ENCODE measurements around the gene AADACL4.

AADACL4 gene

GRCh38 chr1:12677565-12677964, 33.7 kb downstream of the AADACL4 start:
- Mint-ChIP-seq H3K9me3 (peaks cover 7% of the 10 kb centered on the region), H3K4me1 (no peaks in the 10 kb centered on the region), H3K27me3 (peaks cover 20% of the 10 kb centered on the region), H3K27ac (no peak overlapping the region), H3K36me3 (ENCODE audit: low read depth) (no peaks in the 10 kb centered on the region), H3K4me3 (no peak overlapping the region)
- ATAC-seq (no peak), DNase-seq (no peak)

- H3K4me1 Mint-ChIP-seq = no peaks in the 10 kb centered on the region
- peaks cover 7% of the 10 kb centered on the region for H3K9me3 Mint-ChIP-seq
Observed at GRCh38 chr1:12678350-12678749, 34.5 kb downstream of the AADACL4 start.

GRCh38 chr1:12678820-12679219, 34.9 kb downstream of the AADACL4 start:
- no peak overlapping the region for H3K4me3 Mint-ChIP-seq
- H3K4me1 Mint-ChIP-seq = no peaks in the 10 kb centered on the region
- DNase-seq (no peak), ATAC-seq (no peak)
- H3K9me3 Mint-ChIP-seq = peaks cover 7% of the 10 kb centered on the region
- no peaks in the 10 kb centered on the region for H3K36me3 Mint-ChIP-seq (ENCODE audit: low read depth)
- H3K27ac Mint-ChIP-seq = no peak overlapping the region
- peaks cover 25% of the 10 kb centered on the region for H3K27me3 Mint-ChIP-seq

More at GRCh38 chr1:12678350-12678749, 34.5 kb downstream of the AADACL4 start:
- ATAC-seq (no peak), DNase-seq (no peak)
- Mint-ChIP-seq H3K27ac (no peak overlapping the region), H3K36me3 (ENCODE audit: low read depth) (no peaks in the 10 kb centered on the region), H3K4me3 (no peak overlapping the region), H3K27me3 (peaks cover 23% of the 10 kb centered on the region)

- Mint-ChIP-seq H3K27ac (no peak overlapping the region), H3K36me3 (ENCODE audit: low read depth) (no peaks in the 10 kb centered on the region), H3K4me1 (no peaks in the 10 kb centered on the region), H3K9me3 (no peaks in the 10 kb centered on the region), H3K27me3 (peaks cover 8% of the 10 kb centered on the region), H3K4me3 (no peak overlapping the region)
- ATAC-seq (no peak), DNase-seq (no peak)
Observed at GRCh38 chr1:12690156-12690555, 46.3 kb downstream of the AADACL4 start.

- Mint-ChIP-seq H3K27ac (no peak overlapping the region), H3K36me3 (ENCODE audit: low read depth) (no peaks in the 10 kb centered on the region), H3K4me3 (no peak overlapping the region), H3K4me1 (no peaks in the 10 kb centered on the region), H3K9me3 (no peaks in the 10 kb centered on the region), H3K27me3 (peaks cover 8% of the 10 kb centered on the region)
- DNase-seq = no peak
- ATAC-seq = no peak
Observed at GRCh38 chr1:12692967-12693782, 49.3 kb downstream of the AADACL4 start.

GRCh38 chr1:12696658-12697057, 52.8 kb downstream of the AADACL4 start:
- Mint-ChIP-seq H3K9me3 (no peaks in the 10 kb centered on the region), H3K4me3 (no peak overlapping the region), H3K36me3 (ENCODE audit: low read depth) (no peaks in the 10 kb centered on the region), H3K27me3 (peaks cover 8% of the 10 kb centered on the region), H3K27ac (no peak overlapping the region), H3K4me1 (no peaks in the 10 kb centered on the region)
- no peak for DNase-seq
- ATAC-seq = no peak

GRCh38 chr1:12697397-12697796, 53.5 kb downstream of the AADACL4 start:
- no peak overlapping the region for H3K4me3 Mint-ChIP-seq
- H3K27ac Mint-ChIP-seq = no peak overlapping the region
- peaks cover 8% of the 10 kb centered on the region for H3K27me3 Mint-ChIP-seq
- no peaks in the 10 kb centered on the region for H3K36me3 Mint-ChIP-seq (ENCODE audit: low read depth)
- H3K9me3 Mint-ChIP-seq = no peaks in the 10 kb centered on the region
- ATAC-seq (no peak), DNase-seq (no peak)
- no peaks in the 10 kb centered on the region for H3K4me1 Mint-ChIP-seq

- ATAC-seq (no peak), DNase-seq (no peak)
- Mint-ChIP-seq H3K27me3 (peaks cover 6% of the 10 kb centered on the region), H3K36me3 (ENCODE audit: low read depth) (no peaks in the 10 kb centered on the region), H3K9me3 (peaks cover 15% of the 10 kb centered on the region), H3K4me3 (no peak overlapping the region), H3K4me1 (no peaks in the 10 kb centered on the region), H3K27ac (no peak overlapping the region)
Observed at GRCh38 chr1:12703821-12704451, 60.1 kb downstream of the AADACL4 start.

- DNase-seq = no peak
- Mint-ChIP-seq H3K4me3 (no peak overlapping the region), H3K27ac (no peak overlapping the region), H3K9me3 (peaks cover 15% of the 10 kb centered on the region), H3K27me3 (peaks cover 8% of the 10 kb centered on the region), H3K4me1 (no peaks in the 10 kb centered on the region), H3K36me3 (ENCODE audit: low read depth) (no peaks in the 10 kb centered on the region)
- ATAC-seq = no peak
Observed at GRCh38 chr1:12706061-12706460, 62.2 kb downstream of the AADACL4 start.

GRCh38 chr1:12708396-12709090, 64.7 kb downstream of the AADACL4 start:
- Mint-ChIP-seq H3K36me3 (ENCODE audit: low read depth) (no peaks in the 10 kb centered on the region), H3K9me3 (peaks cover 10% of the 10 kb centered on the region), H3K27me3 (peaks cover 15% of the 10 kb centered on the region), H3K4me3 (no peak overlapping the region), H3K4me1 (no peaks in the 10 kb centered on the region), H3K27ac (no peak overlapping the region)
- ATAC-seq = no peak
- DNase-seq = no peak

GRCh38 chr1:12709091-12709491, 65.2 kb downstream of the AADACL4 start:
- ATAC-seq = no peak
- Mint-ChIP-seq H3K4me3 (no peak overlapping the region), H3K36me3 (ENCODE audit: low read depth) (no peaks in the 10 kb centered on the region), H3K27ac (no peak overlapping the region), H3K27me3 (peaks cover 19% of the 10 kb centered on the region), H3K9me3 (peaks cover 7% of the 10 kb centered on the region), H3K4me1 (no peaks in the 10 kb centered on the region)
- DNase-seq = no peak

- Mint-ChIP-seq H3K27me3 (peaks cover 19% of the 10 kb centered on the region), H3K27ac (no peak overlapping the region), H3K4me1 (no peaks in the 10 kb centered on the region), H3K4me3 (no peak overlapping the region), H3K9me3 (peaks cover 4% of the 10 kb centered on the region), H3K36me3 (ENCODE audit: low read depth) (no peaks in the 10 kb centered on the region)
- DNase-seq (no peak), ATAC-seq (no peak)
Observed at GRCh38 chr1:12709696-12710095, 65.8 kb downstream of the AADACL4 start.

GRCh38 chr1:12711536-12711935, 67.7 kb downstream of the AADACL4 start:
- H3K4me3 Mint-ChIP-seq = no peak overlapping the region
- H3K4me1 Mint-ChIP-seq = no peaks in the 10 kb centered on the region
- no peaks in the 10 kb centered on the region for H3K9me3 Mint-ChIP-seq
- no peak for ATAC-seq
- H3K36me3 Mint-ChIP-seq (ENCODE audit: low read depth) = no peaks in the 10 kb centered on the region
- peaks cover 22% of the 10 kb centered on the region for H3K27me3 Mint-ChIP-seq
- DNase-seq = no peak
- H3K27ac Mint-ChIP-seq = no peak overlapping the region

GRCh38 chr1:12712076-12712475, 68.2 kb downstream of the AADACL4 start:
- Mint-ChIP-seq H3K9me3 (no peaks in the 10 kb centered on the region), H3K4me3 (no peak overlapping the region), H3K27me3 (peaks cover 19% of the 10 kb centered on the region), H3K27ac (no peak overlapping the region), H3K4me1 (no peaks in the 10 kb centered on the region), H3K36me3 (ENCODE audit: low read depth) (no peaks in the 10 kb centered on the region)
- no peak for ATAC-seq
- no peak for DNase-seq

GRCh38 chr1:12712929-12713328, 69.0 kb downstream of the AADACL4 start:
- Mint-ChIP-seq H3K27me3 (peaks cover 18% of the 10 kb centered on the region), H3K9me3 (no peaks in the 10 kb centered on the region), H3K4me1 (no peaks in the 10 kb centered on the region), H3K27ac (no peak overlapping the region), H3K36me3 (ENCODE audit: low read depth) (no peaks in the 10 kb centered on the region), H3K4me3 (no peak overlapping the region)
- DNase-seq (no peak), ATAC-seq (no peak)
